ENCODE results near the gene TMTC1. TPM values are rescaled to one million over a fixed set of nuclear protein-coding genes. Genes with fewer than 3 reads are reported as not detected.

The TMTC1 gene
- total and polyA plus RNA-seq, 2 donors (not counting 1 experiment from before 2014, with no cell fraction given), result 62.2 to 222 TPM

DNA sequence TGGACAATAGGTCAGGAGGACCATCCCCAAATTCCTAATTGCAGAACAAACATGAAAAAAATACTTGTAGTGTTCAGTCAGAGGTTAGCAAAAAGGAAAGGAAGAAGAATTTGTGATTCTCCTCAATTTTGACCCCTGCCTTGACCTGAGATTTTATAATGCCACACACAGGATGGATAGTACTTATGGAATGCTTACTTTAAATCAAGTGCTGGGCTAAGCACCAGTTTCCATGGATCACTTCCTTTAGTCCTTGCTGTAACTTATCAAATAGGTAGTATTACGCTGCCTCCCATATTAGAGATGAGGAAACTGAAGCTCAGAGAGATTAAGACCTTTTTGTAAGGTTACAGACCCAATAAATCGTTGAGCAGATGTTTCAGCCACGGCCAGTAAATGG is 205.0 kb downstream of the TMTC1 start:
- Histone ChIP-seq H3K4me3 (replicated peaks in 1 of 4; ENCODE audit: control extremely low read depth in 1 of 4, insufficient read depth in 1 of 4, low read depth in 3 of 4, low read length in 4 of 4) (no peak overlapping the region), H2AFZ (ENCODE audit: low read length) (no peak overlapping the region), H3K36me3 (ENCODE audit: control insufficient read depth, insufficient read depth, low read length) (no peaks in the 10 kb centered on the region), H3K27ac (ENCODE audit: insufficient read depth, low read length) (no peak overlapping the region), H3K4me1 (ENCODE audit: control insufficient read depth, extremely low read depth, insufficient read depth, low read length) (peaks cover 4% of the 10 kb centered on the region), H4K20me1 (ENCODE audit: control insufficient read depth, extremely low read depth, insufficient read depth, low read length) (no peaks in the 10 kb centered on the region), H3K27me3 (ENCODE audit: control insufficient read depth, insufficient read depth, low read length) (no peaks in the 10 kb centered on the region), H3K79me2 (ENCODE audit: control insufficient read depth, insufficient read depth, low read length) (no peaks in the 10 kb centered on the region), H3K9ac (ENCODE audit: insufficient read depth, low read length) (no peak overlapping the region), H3K9me3 (ENCODE audit: control insufficient read depth, insufficient read depth, low read depth, low read length) (no peaks in the 10 kb centered on the region), H3K4me2 (ENCODE audit: extremely low read depth, insufficient read depth, low read length) (no peak overlapping the region)
- DNase-seq (ENCODE audit: low read depth in 2 of 2), result peak in 1 of 2 donors; percentile 36
- no peak for TF ChIP-seq EZH2 (IDR thresholded peaks at IDR 0.05; ENCODE audit: low read length, missing control alignments)

DNA sequence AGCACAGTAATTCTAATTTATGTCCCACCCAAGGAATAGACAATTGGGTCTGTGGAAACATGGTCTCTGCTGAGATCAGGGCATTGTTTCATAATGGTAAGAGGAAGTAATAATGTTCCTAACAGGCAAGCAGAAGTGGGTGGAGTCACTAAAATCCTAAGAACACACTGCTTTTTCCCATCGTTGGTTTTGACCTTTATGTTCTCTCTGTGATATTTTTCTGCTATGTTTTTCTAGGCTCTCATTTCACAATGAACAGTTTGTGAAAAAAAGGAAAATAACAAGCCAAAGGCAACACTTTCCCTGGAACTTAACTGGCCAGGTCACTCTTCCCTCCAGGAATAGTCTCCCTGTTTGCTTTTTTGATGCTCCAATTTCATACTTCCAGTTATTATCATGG is 205.7 kb downstream of the TMTC1 start:
- peaks cover 2% of the 10 kb centered on the region for H3K4me1 ChIP-seq (ENCODE audit: control insufficient read depth, extremely low read depth, insufficient read depth, low read length)
- H4K20me1 ChIP-seq (ENCODE audit: control insufficient read depth, extremely low read depth, insufficient read depth, low read length), result no peaks in the 10 kb centered on the region
- H3K4me3 ChIP-seq (replicated peaks in 1 of 4; ENCODE audit: control extremely low read depth in 1 of 4, insufficient read depth in 1 of 4, low read depth in 3 of 4, low read length in 4 of 4), result no peak overlapping the region
- H2AFZ ChIP-seq (ENCODE audit: low read length), result no peak overlapping the region
- no peaks in the 10 kb centered on the region for H3K9me3 ChIP-seq (ENCODE audit: control insufficient read depth, insufficient read depth, low read depth, low read length)
- H3K4me2 ChIP-seq (ENCODE audit: extremely low read depth, insufficient read depth, low read length), result no peak overlapping the region
- H3K36me3 ChIP-seq (ENCODE audit: control insufficient read depth, insufficient read depth, low read length), result no peaks in the 10 kb centered on the region
- no peaks in the 10 kb centered on the region for H3K27me3 ChIP-seq (ENCODE audit: control insufficient read depth, insufficient read depth, low read length)
- no peak overlapping the region for H3K27ac ChIP-seq (ENCODE audit: insufficient read depth, low read length)
- H3K79me2 ChIP-seq (ENCODE audit: control insufficient read depth, insufficient read depth, low read length), result no peaks in the 10 kb centered on the region
- no peak for TF ChIP-seq EZH2 (IDR thresholded peaks at IDR 0.05; ENCODE audit: low read length, missing control alignments)
- TF ChIP-seq, protein P1, sequence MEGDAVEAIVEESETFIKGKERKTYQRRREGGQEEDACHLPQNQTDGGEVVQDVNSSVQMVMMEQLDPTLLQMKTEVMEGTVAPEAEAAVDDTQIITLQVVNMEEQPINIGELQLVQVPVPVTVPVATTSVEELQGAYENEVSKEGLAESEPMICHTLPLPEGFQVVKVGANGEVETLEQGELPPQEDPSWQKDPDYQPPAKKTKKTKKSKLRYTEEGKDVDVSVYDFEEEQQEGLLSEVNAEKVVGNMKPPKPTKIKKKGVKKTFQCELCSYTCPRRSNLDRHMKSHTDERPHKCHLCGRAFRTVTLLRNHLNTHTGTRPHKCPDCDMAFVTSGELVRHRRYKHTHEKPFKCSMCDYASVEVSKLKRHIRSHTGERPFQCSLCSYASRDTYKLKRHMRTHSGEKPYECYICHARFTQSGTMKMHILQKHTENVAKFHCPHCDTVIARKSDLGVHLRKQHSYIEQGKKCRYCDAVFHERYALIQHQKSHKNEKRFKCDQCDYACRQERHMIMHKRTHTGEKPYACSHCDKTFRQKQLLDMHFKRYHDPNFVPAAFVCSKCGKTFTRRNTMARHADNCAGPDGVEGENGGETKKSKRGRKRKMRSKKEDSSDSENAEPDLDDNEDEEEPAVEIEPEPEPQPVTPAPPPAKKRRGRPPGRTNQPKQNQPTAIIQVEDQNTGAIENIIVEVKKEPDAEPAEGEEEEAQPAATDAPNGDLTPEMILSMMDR (conservative IDR thresholded peaks at IDR 0.05 in 1 of 2, IDR thresholded peaks at IDR 0.05 in 1 of 2; ENCODE audit: low read depth in 1 of 2, low read length in 2 of 2), result no peak
- DNase-seq (ENCODE audit: low read depth in 2 of 2), result peak in 1 of 2 donors; percentile 75
- no peak overlapping the region for H3K9ac ChIP-seq (ENCODE audit: insufficient read depth, low read length)

DNA sequence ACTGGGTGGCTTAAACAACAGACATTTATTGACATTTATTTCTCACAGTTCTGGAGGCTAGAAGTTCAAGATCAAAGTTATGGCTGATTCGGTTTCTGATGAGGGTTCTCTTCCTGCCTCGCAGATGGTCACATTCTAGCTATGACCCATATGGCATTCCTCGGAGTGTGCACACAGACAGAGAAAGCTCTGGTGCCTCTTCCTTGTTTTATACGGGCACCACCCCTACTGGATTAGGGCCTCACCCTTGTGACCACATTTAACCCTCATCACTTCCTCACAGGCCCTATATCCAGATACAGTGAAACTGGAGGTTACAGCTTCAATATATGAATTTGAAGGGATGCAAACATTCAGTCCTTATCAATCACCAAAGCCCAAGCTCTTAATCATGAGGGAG is 209.2 kb downstream of the TMTC1 start:
- no peaks in the 10 kb centered on the region for H3K27me3 ChIP-seq (ENCODE audit: control insufficient read depth, insufficient read depth, low read length)
- no peak overlapping the region for H3K4me3 ChIP-seq (replicated peaks in 1 of 4; ENCODE audit: control extremely low read depth in 1 of 4, insufficient read depth in 1 of 4, low read depth in 3 of 4, low read length in 4 of 4)
- no peaks in the 10 kb centered on the region for H3K79me2 ChIP-seq (ENCODE audit: control insufficient read depth, insufficient read depth, low read length)
- H3K9me3 ChIP-seq (ENCODE audit: control insufficient read depth, insufficient read depth, low read depth, low read length), result no peaks in the 10 kb centered on the region
- H4K20me1 ChIP-seq (ENCODE audit: control insufficient read depth, extremely low read depth, insufficient read depth, low read length), result no peaks in the 10 kb centered on the region
- DNase-seq (ENCODE audit: low read depth in 2 of 2), result no peak
- no peaks in the 10 kb centered on the region for H3K36me3 ChIP-seq (ENCODE audit: control insufficient read depth, insufficient read depth, low read length)
- TF ChIP-seq, protein P1 (conservative IDR thresholded peaks at IDR 0.05 in 1 of 2, IDR thresholded peaks at IDR 0.05 in 1 of 2; ENCODE audit: low read depth in 1 of 2, low read length in 2 of 2), result no peak
- TF ChIP-seq EZH2 (IDR thresholded peaks at IDR 0.05; ENCODE audit: low read length, missing control alignments), result no peak
- H3K4me2 ChIP-seq (ENCODE audit: extremely low read depth, insufficient read depth, low read length), result no peak overlapping the region
- H3K27ac ChIP-seq (ENCODE audit: insufficient read depth, low read length), result no peak overlapping the region
- no peak overlapping the region for H2AFZ ChIP-seq (ENCODE audit: low read length)
- no peak overlapping the region for H3K9ac ChIP-seq (ENCODE audit: insufficient read depth, low read length)
- H3K4me1 ChIP-seq (ENCODE audit: control insufficient read depth, extremely low read depth, insufficient read depth, low read length), result no peaks in the 10 kb centered on the region
